ENCODE data around the gene CACNA1H.
"Not testable (repeated sequence)": the region's sequence is repeated elsewhere in the genome, so short reads cannot be mapped to it uniquely, and the experiment has no call there.

The CACNA1H gene

GRCh38 chr16:1176280-1176897 is 23.5 kb downstream of the CACNA1H start:
- no peak for DNase-seq

DNA sequence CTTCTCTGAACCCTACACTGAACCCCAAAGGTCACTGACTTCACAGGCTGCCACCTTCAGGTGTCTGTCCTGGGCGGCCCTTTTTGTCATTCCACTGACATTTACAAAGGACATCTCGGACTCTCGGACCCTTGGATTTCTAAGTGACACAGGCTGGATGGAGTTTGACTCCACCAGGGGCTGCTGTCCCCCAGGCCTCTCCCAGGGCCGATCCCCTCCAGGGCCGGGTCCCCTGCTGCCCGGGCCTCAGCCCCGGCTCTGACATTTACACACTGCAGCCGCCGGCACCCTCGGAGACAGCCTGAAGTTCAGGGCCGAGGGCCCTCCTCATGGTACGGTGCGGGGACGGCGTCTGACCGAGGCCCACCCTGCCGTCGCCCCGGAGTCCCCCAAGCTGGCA is 24.1 kb downstream of the CACNA1H start:
- no peak for DNase-seq

DNA sequence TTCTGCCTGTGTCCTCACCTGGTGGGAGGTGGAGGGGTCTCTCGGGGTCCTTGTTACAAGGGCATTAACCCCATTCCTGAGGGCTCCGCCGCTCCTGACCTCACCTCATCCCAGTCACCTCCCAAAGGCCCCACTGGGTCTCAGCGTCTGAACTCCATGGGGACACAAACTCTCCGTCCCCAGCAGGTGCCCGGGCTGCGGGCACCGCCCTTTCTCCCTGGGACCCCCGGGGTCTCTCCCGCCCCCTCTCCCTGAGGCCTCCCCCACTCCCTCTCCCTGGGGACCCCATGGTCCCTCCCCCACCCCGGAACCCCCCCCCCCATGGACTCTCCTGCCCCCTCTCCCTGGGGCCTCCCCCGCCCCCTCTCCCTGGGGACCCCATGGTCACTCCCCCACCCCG is 24.8 kb downstream of the CACNA1H start:
- DNase-seq: no peak

DNA sequence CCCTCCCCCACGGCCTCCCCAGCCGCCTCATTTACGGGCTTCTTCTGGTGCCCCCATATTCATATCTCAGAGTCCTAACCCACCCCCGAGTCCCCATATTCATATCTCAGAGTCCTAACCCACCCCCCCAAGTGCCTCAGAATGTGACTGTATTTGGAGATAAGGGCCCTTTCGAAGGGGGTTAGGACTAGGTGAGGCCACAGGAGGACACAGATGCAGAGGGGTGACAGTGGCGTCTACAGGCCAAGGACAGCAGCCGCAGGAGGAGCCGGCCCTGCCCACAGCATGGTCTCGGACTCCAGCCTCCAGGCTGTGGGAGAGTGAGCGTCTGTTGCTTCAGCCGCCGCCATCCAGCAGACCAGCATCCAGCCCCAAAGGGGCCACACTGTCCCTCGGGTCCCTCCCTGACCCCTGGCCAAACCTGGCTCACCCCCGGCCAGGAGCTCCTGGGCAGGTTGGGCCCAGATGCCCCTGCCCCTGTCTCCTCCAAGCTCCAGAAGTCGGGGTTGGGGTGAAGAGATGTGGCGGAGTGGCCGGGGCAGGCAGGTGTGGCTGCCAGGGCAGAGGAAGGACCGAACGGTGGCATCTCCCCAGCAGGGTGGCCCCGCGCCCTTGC is 25.5 kb downstream of the CACNA1H start:
- no peak for DNase-seq

DNA sequence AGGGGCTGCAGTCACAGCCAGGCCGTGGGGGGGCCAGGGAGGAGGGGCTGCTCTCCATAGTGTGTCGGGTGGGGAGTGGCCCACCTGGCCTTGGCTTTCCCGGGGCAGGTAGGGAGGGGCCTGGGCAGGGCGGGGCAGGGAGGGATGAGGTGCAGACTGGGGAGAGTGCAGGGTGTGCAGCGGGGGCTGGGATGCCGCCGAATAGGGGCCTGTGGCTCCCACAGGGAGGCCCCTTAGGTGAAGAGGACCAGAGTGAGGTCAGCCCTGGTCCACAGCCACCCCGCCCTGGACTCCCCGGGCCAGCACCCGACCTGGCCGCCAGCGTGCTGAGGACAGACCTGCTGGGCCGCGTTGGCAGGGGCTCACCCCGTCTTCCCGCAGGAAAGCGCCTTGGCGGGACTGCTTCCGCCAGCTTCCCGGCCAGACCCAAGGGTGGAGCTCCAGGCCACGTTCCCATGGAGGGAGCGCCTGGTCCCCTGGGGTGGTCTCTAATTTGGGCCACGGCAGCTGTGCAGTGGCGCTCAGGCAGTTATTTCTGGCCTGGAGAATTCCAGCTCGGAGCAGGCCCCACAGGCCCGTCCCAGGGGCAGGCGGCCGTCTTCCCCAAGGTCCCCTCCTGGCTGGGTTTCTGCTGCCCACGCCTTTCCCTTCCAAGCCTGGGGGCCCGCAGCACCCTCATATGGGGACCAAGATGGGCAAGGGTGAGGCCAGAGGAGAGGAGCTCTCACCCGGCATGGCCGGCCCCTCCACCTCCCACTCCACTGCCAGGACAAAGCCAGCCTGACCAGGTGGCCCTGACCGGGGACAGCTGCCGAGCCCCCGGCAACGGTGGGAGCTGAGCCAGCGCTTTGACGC is 27.9 kb downstream of the CACNA1H start:
- no peak for DNase-seq

GRCh38 chr16:1181404-1182315 is 28.8 kb downstream of the CACNA1H start:
- DNase-seq: no peak

DNA sequence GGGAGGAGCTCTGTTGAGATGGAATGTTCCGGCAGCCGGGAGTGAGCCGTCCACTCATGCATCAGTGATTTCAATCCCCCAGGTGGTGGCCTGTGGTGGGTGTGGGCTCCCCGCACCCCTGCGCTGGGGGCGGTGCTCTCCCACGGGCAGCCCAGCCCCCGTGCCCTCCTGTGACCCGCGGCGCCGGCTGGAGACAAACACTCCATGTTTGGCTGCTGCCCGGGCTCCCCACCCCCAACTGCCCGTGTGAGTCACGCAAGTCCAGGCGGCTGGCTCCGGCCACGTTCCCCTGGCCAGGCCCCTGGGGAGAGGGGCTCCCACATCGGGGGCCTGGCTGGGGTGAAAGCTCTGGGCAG is 29.4 kb downstream of the CACNA1H start:
- peak; percentile 69 for DNase-seq

DNA sequence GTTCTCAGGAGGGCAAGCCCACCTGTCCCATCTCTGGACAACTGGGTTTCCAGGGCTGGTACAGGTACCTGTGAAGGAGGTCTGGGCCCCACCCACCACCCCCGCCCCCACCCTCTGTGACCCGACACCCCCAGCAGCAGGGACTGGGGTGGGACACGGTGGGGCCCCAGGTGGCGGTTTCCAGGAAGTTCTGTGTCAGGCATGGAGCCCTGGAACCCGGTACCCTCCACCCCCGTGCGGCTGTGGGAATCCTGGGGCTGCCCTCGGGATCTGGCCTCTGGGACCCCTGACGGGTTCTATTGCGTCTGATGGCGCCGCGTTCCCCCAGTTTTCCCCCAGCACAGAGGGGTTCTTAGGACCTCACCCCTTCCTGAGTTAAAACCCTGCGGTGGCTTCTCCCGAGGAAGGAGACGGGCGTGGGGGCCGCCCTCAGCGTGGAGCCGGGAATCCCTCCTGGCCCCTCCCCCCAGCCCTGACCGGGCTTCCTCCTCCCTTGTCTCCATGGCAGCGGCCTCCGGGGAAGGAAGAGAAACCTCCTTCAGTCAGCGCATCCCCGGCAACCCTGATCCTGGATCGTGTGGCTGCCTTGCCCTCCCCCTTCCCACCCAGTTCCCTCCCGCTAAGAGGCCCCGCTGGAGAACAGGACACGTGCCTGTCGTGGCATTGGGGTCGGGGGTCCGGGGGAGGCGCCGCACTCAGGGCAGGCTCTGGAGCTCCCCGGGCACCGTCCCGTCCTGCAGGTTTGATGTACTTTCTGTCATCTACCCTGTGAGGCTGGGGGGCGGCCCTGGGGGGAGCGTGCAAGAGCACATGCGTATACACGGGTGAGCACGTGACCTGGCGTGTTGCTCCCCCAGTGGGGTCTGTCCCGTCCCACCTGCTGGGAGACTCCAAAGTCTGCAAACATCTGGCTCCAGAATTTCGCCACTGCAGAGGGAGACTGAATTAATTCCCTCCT is 30.3 kb downstream of the CACNA1H start:
- peak; percentile 41 for DNase-seq

DNA sequence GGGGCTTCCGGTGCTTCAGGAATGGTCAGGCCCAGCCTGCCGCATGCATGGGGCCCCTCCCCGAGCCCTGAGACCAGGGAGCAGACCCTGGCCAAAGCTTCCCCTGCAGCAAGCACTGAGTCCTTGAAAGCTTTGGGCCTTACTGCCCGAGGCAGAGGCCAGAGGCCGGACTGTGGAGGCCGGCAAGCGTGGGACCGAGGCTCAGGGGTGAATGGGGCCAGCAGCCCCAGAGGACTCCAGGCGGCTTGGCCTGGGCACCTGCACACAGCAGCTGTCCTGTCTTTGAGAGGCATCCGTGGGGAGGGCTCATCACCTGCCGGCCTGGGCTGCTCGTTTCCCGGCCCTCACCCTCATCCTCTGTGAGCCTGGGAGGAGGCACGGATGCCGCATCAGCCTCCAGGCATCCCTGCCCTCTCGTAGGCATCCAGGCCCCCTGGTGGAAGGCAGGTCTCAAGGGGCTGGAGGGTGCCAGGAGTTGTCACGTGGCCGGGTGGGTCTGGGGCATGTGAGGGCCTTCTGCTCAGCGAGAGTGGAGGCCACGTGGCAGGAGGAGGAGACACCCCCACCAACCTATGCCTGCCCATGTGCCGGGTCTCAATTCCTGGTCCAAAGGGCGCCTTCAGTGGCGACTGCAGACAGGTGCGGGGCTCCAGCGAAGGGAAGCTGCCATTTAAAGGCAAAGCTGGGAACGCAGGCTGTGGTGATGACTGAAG is 31.4 kb downstream of the CACNA1H start:
- no peak for DNase-seq

DNA sequence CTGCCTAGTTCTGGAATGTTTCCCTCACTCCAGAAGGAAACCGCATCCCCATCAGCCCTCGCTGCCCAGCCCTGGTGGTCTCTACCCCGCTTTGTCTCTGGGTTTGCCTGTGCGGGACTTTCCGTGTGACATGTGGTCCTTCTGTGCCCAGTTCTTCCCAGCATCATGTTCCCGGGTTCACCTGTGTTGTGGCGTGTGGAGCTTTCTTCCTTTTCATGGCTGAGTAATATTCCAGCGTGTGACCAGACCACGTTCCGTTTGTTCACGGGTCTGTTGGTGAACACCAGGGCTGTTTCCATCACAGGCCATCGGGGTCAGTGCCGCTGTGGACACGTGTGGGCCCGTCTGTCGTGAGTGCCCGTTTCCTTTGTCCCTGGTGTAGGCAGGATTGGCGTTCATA is 32.1 kb downstream of the CACNA1H start:
- no peak for DNase-seq

DNA sequence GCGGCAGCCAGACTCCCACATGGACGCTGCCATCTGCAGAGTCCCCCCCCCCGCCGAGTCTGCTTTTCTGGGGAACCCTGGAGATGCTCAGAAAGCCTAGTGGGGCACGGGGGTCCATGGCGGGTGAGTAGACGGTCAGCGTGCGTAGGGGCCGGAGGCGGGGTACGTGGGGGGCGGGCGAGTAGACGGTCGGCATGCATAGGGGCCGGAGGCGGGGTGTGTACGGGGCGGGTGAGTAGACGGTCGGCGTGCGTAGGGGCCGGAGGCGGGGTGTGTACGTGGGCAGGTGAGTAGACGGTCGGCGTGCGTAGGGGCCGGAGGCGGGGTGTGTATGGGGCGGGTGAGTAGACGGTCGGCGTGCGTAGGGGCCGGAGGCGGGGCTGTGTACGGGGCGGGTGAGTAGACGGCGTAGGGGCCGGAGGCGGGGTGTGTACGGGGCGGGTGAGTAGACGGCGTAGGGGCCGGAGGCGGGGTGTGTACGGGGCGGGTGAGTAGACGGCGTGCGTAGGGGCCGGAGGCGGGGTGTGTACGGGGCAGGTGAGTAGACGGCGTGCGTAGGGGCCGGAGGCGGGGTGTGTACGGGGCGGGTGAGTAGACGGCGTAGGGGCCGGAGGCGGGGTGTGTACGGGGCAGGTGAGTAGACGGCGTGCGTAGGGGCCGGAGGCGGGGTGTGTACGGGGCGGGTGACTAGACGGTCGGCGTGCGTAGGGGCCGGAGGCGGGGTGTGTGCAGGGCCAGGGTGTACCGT is 32.7 kb downstream of the CACNA1H start:
- not testable (repeated sequence) for DNase-seq

DNA sequence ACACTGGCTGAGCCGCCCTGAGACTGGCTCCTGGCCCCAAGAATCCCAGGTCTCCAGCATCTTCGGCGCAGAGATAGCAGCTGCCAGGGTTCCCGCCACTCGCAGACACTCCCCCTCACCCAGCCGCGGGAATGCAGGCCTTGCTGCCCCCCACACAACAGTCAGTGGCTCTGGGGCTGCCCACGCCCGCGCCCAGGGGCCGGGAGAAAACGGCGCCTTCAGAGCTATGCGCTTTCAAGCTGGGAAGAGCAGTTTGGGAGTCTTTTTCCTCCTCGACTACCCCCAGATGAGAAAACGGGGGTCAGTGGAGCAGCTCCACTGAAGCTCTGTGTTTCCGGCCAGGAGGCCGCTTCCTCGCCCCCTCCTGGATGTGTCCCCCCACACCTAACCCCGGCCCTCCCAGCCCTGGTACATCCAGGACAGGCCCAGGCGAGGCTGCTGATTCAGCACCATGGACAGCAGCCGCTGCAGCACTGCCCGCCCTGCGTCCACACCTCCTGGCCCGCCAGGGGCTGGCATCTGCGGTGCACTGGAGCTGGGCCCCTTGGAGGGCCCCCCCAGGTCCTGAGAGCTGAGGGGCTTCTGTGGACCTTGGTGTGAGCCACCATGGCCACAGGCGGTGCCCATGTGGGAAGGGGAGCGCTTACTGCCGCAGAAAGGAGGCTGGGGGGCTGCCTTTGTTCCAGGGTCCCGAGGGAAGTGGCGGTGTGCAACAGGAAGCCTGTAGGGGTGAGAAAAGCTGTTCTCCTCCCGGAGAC is 35.7 kb downstream of the CACNA1H start:
- peak; percentile 23 for DNase-seq

DNA sequence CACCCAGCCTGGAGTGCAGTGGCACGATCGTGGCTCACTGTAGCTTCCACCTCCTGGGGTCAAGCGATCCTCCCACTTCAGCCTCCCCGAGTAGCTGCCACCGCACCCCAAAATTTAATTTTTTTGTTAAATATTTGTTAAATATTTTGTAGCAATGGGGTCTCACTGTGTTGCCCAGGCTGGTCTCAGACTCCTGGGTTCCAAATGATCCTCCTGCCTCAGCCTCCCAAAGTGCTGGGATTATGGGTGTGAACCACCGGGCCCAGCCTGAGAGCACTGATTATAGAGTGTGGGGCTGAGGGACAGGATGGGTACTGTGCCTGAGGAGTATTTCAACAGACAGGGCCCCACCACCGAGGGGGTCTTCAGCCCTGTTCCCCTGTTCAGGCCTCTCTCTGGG is 36.5 kb downstream of the CACNA1H start:
- DNase-seq: no peak

GRCh38 chr16:1190789-1191188 is 37.9 kb downstream of the CACNA1H start:
- DNase-seq: not testable (repeated sequence)

DNA sequence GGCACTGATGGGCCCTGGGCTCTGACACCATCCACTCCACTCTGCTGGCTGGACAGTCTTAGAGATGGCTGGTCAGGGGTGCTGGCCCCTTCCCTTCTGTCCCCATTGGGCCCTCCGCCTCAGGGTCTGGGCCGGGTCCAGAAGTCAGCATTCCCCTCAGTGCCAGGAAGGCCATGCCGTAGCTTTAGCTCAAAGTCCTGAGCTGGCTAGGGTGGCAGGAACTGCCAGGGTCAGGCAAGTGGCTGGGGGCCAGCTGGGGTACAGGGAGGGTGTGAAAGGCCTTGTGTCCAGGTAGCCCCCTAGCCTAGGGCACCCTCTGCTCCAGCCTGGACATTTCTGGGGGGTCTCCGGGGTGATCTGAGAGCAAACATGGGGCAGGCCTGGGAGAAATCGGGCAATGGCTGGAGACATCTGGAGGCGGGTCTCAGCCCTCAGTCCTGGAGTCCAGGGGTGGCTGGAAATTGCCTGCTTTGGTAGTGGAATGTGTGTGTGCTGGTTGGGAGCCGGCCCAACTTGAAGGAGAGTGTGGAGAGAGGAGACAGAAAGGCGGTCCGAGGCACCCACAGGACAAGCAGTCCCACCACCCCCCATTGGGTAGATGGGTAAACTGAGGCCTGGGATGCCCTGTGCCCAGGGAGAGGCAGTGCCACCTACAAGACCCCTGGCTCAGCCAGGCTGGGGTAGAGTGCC is 39.6 kb downstream of the CACNA1H start:
- no peak for DNase-seq

- no peak for DNase-seq
These were observed 40.4 kb downstream of the CACNA1H start for GRCh38 chr16:1193143-1193824.

GRCh38 chr16:1193825-1194581 is 41.1 kb downstream of the CACNA1H start:
- no peak for DNase-seq
